Common myeloid progenitor, CD34-positive (primary cell): ENCODE measurements around the gene MYPOP.

ENCODE experiments used
- CTCF ChIA-PET: fragments of 350-600 bp; sonication (Branson Sonifier 250); formaldehyde crosslinking; loops from one replicate; lab custom pipeline; 2021; ENCODE audit warnings: antibody characterized with exemption; lab: Charles Lee
- POLR2A ChIA-PET: fragments of 350-600 bp; sonication (Branson Sonifier 250); formaldehyde crosslinking; loops from one replicate; lab custom pipeline; 2021; ENCODE audit warnings: antibody characterized with exemption; lab: Charles Lee
- DNase-seq, 3 donors: peaks; one replicate each; pipeline versions ENCODE4 v3.0.0 to v3.0.0-alpha.2; 2013
- H3K27ac ChIP-seq, 2 experiments: 1 replicate in 1 of 2; 2 replicates in 1 of 2; pipeline ENCODE4 v1.7.0; 2013; ENCODE audit warnings: inconsistent platforms in 2 of 2, low read length in 2 of 2, mild to moderate bottlenecking in 2 of 2, low read depth in 1 of 2, moderate library complexity in 1 of 2; ENCODE audit not compliant: severe bottlenecking in 2 of 2, insufficient read depth in 1 of 2, poor library complexity in 1 of 2
- H3K27me3 ChIP-seq, 5 experiments: replicated peaks in 2 of 5; 1 replicate in 3 of 5; 2 replicates in 2 of 5; pipeline versions ENCODE4 v1.6.1 to v1.7.0; 2013; ENCODE audit warnings: low read length in 4 of 5, mild to moderate bottlenecking in 2 of 5, moderate library complexity in 2 of 5, inconsistent platforms in 1 of 5; ENCODE audit not compliant: insufficient read depth in 5 of 5, control insufficient read depth in 4 of 5
- H3K36me3 ChIP-seq, 4 experiments: 1 replicate in 2 of 4; 2 replicates in 2 of 4; pipeline versions ENCODE4 v1.6.1 to v1.7.0; 2013; ENCODE audit warnings: low read length in 3 of 4, control low read depth in 1 of 4, mild to moderate bottlenecking in 1 of 4; ENCODE audit not compliant: control insufficient read depth in 4 of 4, insufficient read depth in 4 of 4
- H3K4me1 ChIP-seq, 4 experiments: 1 replicate in 3 of 4; 2 replicates in 1 of 4; pipeline versions ENCODE4 v1.6.1 to v1.7.1; 2013; ENCODE audit warnings: low read length in 3 of 4, mild to moderate bottlenecking in 3 of 4, control low read depth in 1 of 4, inconsistent platforms in 1 of 4, moderate library complexity in 1 of 4; ENCODE audit not compliant: control insufficient read depth in 4 of 4, insufficient read depth in 4 of 4; ENCODE audit errors: control extremely low read depth in 1 of 4
- H3K4me3 ChIP-seq, 7 experiments: 1 replicate in 4 of 7; 2 replicates in 3 of 7; pipeline versions ENCODE4 v1.5.1 to v1.7.0; 2013; ENCODE audit warnings: mild to moderate bottlenecking in 7 of 7, low read length in 6 of 7, moderate library complexity in 6 of 7, inconsistent platforms in 2 of 7, low read depth in 2 of 7, control low read depth in 1 of 7; ENCODE audit not compliant: insufficient read depth in 4 of 7, control insufficient read depth in 1 of 7; ENCODE audit errors: extremely low read depth in 1 of 7
- H3K9me3 ChIP-seq, 5 experiments: 1 replicate in 4 of 5; 2 replicates in 1 of 5; pipeline versions ENCODE4 v1.6.1 to v1.7.1; 2013; ENCODE audit warnings: low read length in 4 of 5, mild to moderate bottlenecking in 2 of 5, inconsistent platforms in 1 of 5, low read depth in 1 of 5, moderate library complexity in 1 of 5; ENCODE audit not compliant: control insufficient read depth in 4 of 5, insufficient read depth in 2 of 5; ENCODE audit errors: control extremely low read depth in 1 of 5
- WGBS: methylation state at CpG from one replicate; pipeline ENCODE4 v1.1.5; 2013; ENCODE audit not compliant: insufficient coverage; 5-methylcytosine and 5-hydroxymethylcytosine counted together

The MYPOP gene

DNA sequence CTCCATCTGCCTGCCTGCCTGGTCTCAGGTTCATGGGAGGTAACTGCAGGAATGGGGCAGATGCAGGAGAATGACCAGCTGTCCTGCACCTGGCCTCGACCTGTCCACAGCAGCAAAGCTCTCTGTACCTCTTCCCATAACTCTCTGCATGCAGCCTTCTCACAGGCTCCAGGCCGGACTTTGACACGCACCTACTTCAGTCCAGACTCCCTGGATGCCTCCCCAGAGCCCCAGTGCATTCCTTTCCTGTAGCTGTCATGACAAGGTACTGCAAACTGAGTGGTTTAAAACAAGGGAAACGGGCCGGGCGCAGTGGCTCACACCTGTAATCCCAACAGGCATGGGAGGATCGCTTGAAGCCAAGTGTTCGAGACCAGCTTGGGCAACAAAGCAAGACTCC lies 8.9 kb upstream of the MYPOP start:
- ChIA-PET CTCF (no interaction called here), POLR2A (no interaction called here)
- H3K27me3 ChIP-seq: peaks cover 3 to 27% (median 4%) of the 10 kb centered on the region in 5 experiments
- H3K9me3 ChIP-seq: no peaks in the 10 kb centered on the region
- no peak overlapping the region for H3K27ac ChIP-seq
- DNase-seq: no peak
- H3K36me3 ChIP-seq: no peaks in the 10 kb centered on the region
- no peaks in the 10 kb centered on the region for H3K4me1 ChIP-seq
- 90% methylated on average over 5 of the region's 8 CpGs for WGBS
- H3K4me3 ChIP-seq: no peak overlapping the region

DNA sequence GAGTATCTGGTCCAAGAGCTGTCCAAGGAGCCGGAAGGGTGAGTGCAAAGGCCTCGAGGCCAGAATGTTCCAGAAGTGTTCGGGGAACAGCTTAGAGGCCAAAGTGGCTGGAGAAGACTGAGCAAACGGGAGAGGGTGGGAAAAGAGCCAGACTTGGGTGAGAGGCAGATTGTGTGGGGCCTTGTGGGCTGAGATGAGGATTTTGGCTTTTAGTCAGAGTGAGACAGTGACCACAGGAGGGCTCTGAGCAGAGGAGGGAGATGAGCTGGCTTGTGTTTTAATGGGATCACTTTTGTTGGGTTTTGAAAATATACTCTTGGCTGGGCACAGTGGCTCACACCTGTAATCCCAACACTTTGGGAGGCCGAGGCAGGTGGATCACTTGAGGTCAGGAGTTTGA lies 6.5 kb upstream of the MYPOP start:
- H3K36me3 ChIP-seq: no peaks in the 10 kb centered on the region
- no peaks in the 10 kb centered on the region for H3K4me1 ChIP-seq
- DNase-seq: no peak
- WGBS: 91% methylated on average over 4 of the region's 5 CpGs
- no peak overlapping the region for H3K27ac ChIP-seq
- H3K4me3 ChIP-seq: no peak overlapping the region
- ChIA-PET POLR2A (no interaction called here), CTCF (interaction anchor here (1.4 kb wide), 1 partner anchor 11 kb away, joined by 7 read pairs; no protein-coding TSS in a partner anchor)
- peaks cover 0 to 12% (median 4%) of the 10 kb centered on the region in 5 experiments for H3K27me3 ChIP-seq
- no peaks in the 10 kb centered on the region for H3K9me3 ChIP-seq

DNA sequence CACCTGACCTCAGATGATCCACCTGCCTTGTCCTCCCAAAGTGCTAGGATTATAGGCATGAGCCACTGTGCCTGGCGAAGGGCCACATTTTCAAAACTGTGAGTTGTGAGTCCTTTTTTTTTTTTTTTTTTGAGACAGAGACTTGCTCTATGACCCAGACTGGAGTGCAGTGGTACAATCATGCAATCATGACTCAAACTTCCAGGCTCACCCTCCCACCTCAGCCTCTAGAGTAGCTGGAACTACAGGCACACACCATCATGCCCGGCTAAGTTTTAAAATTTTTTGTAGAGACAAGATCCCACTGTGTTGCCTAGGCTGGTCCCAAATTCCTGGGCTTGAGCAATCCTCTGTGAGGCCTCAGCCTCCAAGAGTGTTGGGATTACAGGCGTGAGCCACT lies 3.8 kb upstream of the MYPOP start:
- 90% methylated on average over 2 of the region's 3 CpGs for WGBS
- H3K36me3 ChIP-seq: no peaks in the 10 kb centered on the region
- H3K27ac ChIP-seq: no peak overlapping the region
- H3K4me3 ChIP-seq: no peak overlapping the region
- no peak for DNase-seq
- POLR2A ChIA-PET: no interaction called here
- no peaks in the 10 kb centered on the region for H3K9me3 ChIP-seq
- CTCF ChIA-PET: no interaction called here
- peaks cover 0 to 4% (median 1%) of the 10 kb centered on the region in 5 experiments for H3K27me3 ChIP-seq
- H3K4me1 ChIP-seq: peaks cover 0 to 14% (median 8%) of the 10 kb centered on the region in 4 experiments

DNA sequence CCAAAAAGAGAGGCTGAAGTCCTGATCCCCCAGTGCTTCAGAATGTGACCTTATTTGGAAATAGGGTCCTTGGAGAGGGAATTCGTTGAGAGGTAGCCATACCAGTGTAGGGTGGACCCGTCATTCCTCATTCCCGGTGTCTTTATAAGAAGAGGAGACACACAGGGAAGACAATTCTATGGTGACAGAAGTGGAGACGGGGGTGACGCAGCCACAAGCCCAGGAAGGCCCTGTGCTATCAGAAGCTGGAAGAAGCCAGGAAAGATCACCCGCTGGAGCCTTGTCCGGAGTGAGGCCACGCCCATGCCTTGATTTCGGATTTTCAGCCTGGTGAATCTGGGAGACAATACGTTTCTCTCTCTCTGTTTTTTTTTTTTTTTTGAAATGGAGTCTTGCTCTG lies 2.6 kb upstream of the MYPOP start:
- ChIA-PET CTCF (no interaction called here), POLR2A (interaction anchor here (0.6 kb wide), 1 partner anchor 51 kb away, joined by 7 read pairs; no protein-coding TSS in a partner anchor)
- Histone ChIP-seq H3K4me3 (no peak overlapping the region), H3K27me3 (peaks cover 0 to 2% (median 0%) of the 10 kb centered on the region in 5 experiments), H3K9me3 (no peaks in the 10 kb centered on the region), H3K4me1 (peaks cover 0 to 20% (median 13%) of the 10 kb centered on the region in 4 experiments), H3K36me3 (peaks cover 0 to 10% (median 0%) of the 10 kb centered on the region in 4 experiments), H3K27ac (no peak overlapping the region)
- no peak for DNase-seq
- 98% methylated on average over 7 of the region's 10 CpGs for WGBS

DNA sequence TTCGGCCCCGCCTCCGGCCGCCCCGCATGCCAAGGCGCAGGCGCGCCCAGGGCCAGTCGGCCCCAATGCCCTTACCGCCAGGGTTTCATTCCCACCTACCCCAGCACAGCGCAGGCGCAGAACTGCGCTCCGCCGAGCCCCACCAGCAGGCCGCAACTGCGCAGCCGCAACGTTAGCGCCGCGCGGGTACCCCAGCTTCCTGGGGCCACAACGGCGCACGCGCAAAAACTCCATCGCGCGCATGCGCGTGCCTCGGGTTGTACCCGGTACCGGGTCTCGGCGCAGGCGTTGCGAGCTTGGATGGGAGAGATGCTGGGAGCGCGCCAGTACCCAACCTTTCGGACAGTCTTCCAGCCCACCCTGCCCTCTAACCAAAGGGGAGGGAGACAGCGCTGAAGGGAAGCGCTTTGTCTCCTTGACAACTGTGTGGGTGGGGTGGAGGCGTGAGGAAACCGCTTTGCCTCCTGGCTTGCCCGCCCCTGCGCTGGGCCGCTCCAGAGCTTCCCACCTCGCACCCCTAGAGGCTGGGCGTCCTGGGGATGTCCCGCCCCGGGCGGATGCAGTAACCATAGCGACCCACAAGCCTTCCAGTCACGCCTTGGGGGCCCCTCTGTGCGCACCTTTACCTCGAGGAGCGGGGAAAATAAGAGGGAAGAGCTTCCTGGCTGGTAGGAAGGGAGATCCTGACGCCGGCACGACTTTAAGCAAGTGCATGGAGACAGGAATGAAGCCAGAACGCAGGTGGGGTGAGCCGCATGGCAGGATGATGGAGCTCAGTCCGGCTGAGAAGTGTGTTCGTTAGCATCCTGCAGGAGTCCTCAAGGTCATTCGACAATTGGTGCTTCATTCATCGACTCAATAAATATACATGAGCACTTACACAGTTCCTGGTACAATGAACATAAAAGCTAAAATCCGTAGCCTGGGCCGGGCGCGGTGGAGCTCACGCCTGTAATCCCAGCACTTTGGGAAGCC lies 525 bp upstream of the MYPOP start:
- Histone ChIP-seq H3K9me3 (no peaks in the 10 kb centered on the region), H3K27me3 (no peaks in the 10 kb centered on the region), H3K36me3 (peaks cover 0 to 26% (median 14%) of the 10 kb centered on the region in 4 experiments), H3K27ac (peak overlapping the region in 1 of 2 experiments; percentile 49), H3K4me3 (peak overlapping the region; percentile 25 to 91 (median 74)), H3K4me1 (peaks cover 0 to 20% (median 13%) of the 10 kb centered on the region in 4 experiments)
- peak; percentile 94 to 98 (median 96) for DNase-seq
- POLR2A ChIA-PET: interaction anchor here (0.5 to 2.5 kb wide), 4 partner anchors 18 to 98 kb away, joined by 3 to 8 read pairs (median 3); partner anchors contain the start of gene SYMPK
- WGBS: 1% methylated on average over 53 of the region's 73 CpGs
- CTCF ChIA-PET: interaction anchor here (0.8 kb wide), 1 partner anchor 315 kb away, joined by 3 read pairs; no protein-coding TSS in a partner anchor

DNA sequence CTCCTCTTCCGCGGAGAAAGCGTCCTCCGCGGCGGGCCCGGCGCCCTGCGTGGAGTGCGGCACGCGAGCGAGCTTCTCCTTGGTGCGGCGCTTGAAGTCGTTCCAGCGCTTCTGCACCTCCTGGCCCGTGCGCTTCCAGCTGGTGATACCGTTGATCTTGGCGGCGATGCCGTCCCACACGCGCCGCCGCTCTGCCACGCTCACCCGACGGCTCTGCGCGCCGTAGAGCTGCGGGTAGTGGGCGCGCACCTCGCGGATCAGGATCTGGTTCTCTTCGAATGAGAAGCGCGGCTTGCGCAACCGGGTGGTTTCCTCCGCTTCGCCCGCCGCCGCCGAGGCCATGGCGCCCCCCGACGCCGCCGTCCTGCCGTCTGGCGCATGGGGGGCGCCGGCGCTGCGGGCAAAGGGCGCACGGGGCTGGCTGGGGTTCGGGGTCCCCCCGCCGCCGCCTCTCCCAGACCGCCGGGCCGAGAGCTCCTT lies 941 bp downstream of the MYPOP start:
- Histone ChIP-seq H3K4me3 (peak overlapping the region in 5 of 7 experiments; percentile 19 to 91 (median 74)), H3K27ac (no peak overlapping the region), H3K27me3 (no peaks in the 10 kb centered on the region), H3K36me3 (peaks cover 0 to 32% (median 19%) of the 10 kb centered on the region in 4 experiments), H3K9me3 (no peaks in the 10 kb centered on the region), H3K4me1 (peaks cover 0 to 20% (median 13%) of the 10 kb centered on the region in 4 experiments)
- DNase-seq: peak; percentile 59 to 85 (median 83)
- WGBS: 14% methylated on average over 40 of the region's 69 CpGs
- ChIA-PET POLR2A (interaction anchor here (2.5 kb wide), 1 partner anchor 38 kb away, joined by 8 read pairs; the partner anchor contains the start of gene SYMPK), CTCF (interaction anchor here (0.8 to 1.4 kb wide), 3 partner anchors 18 to 22 kb away, joined by 3 to 4 read pairs (median 3); no protein-coding TSS in a partner anchor)
